Glutamatergic neuron (in vitro differentiated cells): ENCODE data around the gene DUSP16. TPM values are rescaled to one million over a fixed set of nuclear protein-coding genes. Genes with fewer than 3 reads are reported as not detected.

Experiments
- DNase-seq: peaks from one replicate; pipeline ENCODE4 v3.0.0; 2022
- H3K27ac Mint-ChIP-seq: one replicate; pipeline ENCODE4 v1.8.0; 2020; ENCODE audit warnings: mild to moderate bottlenecking, mixed read lengths, inconsistent platforms; ENCODE audit not compliant: unreplicated experiment
- H3K27me3 Mint-ChIP-seq: one replicate; pipeline ENCODE4 v1.8.0; 2020; ENCODE audit warnings: mild to moderate bottlenecking, moderate library complexity, mixed read lengths, inconsistent platforms; ENCODE audit not compliant: unreplicated experiment
- H3K36me3 Mint-ChIP-seq: one replicate; pipeline ENCODE4 v1.8.0; 2020; ENCODE audit warnings: mild to moderate bottlenecking, mixed read lengths, inconsistent platforms; ENCODE audit not compliant: unreplicated experiment
- H3K4me1 Mint-ChIP-seq: one replicate; pipeline ENCODE4 v1.8.0; 2020; ENCODE audit warnings: mild to moderate bottlenecking, low read depth, mixed read lengths, inconsistent platforms; ENCODE audit not compliant: unreplicated experiment
- H3K4me3 Mint-ChIP-seq: one replicate; pipeline ENCODE4 v1.8.0; 2020; ENCODE audit warnings: mild to moderate bottlenecking, mixed read lengths, inconsistent platforms; ENCODE audit not compliant: unreplicated experiment
- H3K9me3 Mint-ChIP-seq: one replicate; pipeline ENCODE4 v1.8.0; 2020; ENCODE audit warnings: mild to moderate bottlenecking, moderate library complexity, mixed read lengths, inconsistent platforms; ENCODE audit not compliant: unreplicated experiment
- long read RNA-seq: library from polyadenylated mRNA; unstranded; transcript quantifications from one replicate; pipeline ENCODE4 v2.0.0, GENCODE V29; 2020; ENCODE audit not compliant: unreplicated experiment
- total RNA-seq: library from RNA; stranded (reverse); fragmentation: NEBNext Ultra II Directional; extraction: Animal tissue kit (Norgen Biotek cat#: 25700); gene quantifications from one replicate; pipeline ENCODE4 v1.2.1, GENCODE V29; 2021; ENCODE audit not compliant: unreplicated experiment
- TF ChIP-seq, protein P1 (sequence below): fragments of 200-600 bp; sonication (generic); IDR thresholded peaks from one replicate; pipeline ENCODE4 v1.5.0; 2021; ENCODE audit not compliant: partially characterized antibody, unreplicated experiment

DUSP16 gene, protein sequence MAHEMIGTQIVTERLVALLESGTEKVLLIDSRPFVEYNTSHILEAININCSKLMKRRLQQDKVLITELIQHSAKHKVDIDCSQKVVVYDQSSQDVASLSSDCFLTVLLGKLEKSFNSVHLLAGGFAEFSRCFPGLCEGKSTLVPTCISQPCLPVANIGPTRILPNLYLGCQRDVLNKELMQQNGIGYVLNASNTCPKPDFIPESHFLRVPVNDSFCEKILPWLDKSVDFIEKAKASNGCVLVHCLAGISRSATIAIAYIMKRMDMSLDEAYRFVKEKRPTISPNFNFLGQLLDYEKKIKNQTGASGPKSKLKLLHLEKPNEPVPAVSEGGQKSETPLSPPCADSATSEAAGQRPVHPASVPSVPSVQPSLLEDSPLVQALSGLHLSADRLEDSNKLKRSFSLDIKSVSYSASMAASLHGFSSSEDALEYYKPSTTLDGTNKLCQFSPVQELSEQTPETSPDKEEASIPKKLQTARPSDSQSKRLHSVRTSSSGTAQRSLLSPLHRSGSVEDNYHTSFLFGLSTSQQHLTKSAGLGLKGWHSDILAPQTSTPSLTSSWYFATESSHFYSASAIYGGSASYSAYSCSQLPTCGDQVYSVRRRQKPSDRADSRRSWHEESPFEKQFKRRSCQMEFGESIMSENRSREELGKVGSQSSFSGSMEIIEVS
- total RNA-seq = 39.0 TPM
- long read RNA-seq = 0 reads

DNA sequence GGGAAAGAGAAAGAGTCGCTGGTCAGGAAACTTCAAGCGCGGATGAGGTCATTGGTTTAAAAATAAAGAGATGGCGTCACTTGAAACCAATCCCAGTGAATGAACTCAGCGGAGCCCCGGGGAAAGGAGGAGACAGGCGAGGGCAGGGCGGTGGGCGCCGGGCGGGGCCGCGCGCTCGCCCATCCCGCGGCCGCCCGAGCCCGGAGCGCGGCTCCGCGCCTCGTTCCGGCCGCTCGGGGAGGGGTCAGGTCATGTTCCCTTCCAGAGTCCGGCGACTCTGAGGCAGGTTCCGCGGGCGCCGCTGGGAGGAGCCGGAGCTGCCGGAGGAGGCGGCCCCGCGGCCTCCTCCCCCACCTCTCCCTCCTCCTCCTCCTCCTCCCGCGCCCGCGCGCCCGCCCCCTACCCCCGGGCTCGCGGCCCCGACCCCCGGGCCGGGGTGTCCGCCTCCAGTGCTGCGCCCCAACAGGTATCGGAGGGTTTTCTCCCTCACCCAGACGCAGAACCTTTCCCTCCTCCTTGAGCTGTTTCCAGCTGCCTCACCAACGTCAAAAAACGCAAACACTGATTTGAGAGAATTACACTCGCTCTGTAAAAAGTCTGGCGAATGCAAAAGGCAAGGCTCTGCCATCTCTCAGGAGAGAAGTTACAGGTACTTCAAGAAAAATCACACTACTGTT is at the start of gene DUSP16:
Gene DUSP16, minus strand, starts transcription at position 279 of the 677 bp plus-strand sequence. CDS start 41,765 bp downstream, outside the sequence.
- Mint-ChIP-seq H3K27me3 (peaks cover 8% of the 10 kb centered on the region), H3K36me3 (peaks cover 5% of the 10 kb centered on the region), H3K9me3 (peaks cover 15% of the 10 kb centered on the region), H3K4me1 (peaks cover 20% of the 10 kb centered on the region), H3K4me3 (peak within 1 kb of the TSS; percentile 87), H3K27ac (peak within 1 kb of the TSS; percentile 96)
- TF ChIP-seq, protein P1, sequence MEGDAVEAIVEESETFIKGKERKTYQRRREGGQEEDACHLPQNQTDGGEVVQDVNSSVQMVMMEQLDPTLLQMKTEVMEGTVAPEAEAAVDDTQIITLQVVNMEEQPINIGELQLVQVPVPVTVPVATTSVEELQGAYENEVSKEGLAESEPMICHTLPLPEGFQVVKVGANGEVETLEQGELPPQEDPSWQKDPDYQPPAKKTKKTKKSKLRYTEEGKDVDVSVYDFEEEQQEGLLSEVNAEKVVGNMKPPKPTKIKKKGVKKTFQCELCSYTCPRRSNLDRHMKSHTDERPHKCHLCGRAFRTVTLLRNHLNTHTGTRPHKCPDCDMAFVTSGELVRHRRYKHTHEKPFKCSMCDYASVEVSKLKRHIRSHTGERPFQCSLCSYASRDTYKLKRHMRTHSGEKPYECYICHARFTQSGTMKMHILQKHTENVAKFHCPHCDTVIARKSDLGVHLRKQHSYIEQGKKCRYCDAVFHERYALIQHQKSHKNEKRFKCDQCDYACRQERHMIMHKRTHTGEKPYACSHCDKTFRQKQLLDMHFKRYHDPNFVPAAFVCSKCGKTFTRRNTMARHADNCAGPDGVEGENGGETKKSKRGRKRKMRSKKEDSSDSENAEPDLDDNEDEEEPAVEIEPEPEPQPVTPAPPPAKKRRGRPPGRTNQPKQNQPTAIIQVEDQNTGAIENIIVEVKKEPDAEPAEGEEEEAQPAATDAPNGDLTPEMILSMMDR = no peak
- DNase-seq = peak; percentile 93

DNA sequence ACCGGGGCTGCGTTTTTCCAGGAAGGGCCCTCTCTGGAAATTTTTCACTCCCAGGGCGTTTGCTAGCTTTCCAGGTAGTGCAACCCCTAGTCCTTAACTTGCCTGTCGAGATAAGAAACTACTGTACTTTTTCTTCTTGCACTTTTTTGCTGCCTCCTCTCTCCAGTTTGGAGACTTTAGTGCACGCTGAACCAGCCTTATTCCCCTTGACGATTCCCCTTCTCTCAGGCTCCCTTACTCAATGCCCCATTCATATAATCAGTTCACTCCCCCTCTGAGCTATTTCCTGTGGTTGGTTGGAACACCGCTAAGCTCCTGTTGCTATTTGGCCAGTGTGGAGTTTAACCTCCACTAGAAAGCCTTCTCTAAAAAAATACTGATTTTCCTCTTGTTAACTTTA is 49.7 kb upstream of the DUSP16 start:
- no peak for DNase-seq
- Mint-ChIP-seq H3K4me1 (peaks cover 29% of the 10 kb centered on the region), H3K27ac (peak overlapping the region; percentile 94), H3K36me3 (no peaks in the 10 kb centered on the region), H3K9me3 (peaks cover 11% of the 10 kb centered on the region), H3K27me3 (peaks cover 6% of the 10 kb centered on the region), H3K4me3 (peak overlapping the region; percentile 88)
- TF ChIP-seq, protein P1 = no peak

DNA sequence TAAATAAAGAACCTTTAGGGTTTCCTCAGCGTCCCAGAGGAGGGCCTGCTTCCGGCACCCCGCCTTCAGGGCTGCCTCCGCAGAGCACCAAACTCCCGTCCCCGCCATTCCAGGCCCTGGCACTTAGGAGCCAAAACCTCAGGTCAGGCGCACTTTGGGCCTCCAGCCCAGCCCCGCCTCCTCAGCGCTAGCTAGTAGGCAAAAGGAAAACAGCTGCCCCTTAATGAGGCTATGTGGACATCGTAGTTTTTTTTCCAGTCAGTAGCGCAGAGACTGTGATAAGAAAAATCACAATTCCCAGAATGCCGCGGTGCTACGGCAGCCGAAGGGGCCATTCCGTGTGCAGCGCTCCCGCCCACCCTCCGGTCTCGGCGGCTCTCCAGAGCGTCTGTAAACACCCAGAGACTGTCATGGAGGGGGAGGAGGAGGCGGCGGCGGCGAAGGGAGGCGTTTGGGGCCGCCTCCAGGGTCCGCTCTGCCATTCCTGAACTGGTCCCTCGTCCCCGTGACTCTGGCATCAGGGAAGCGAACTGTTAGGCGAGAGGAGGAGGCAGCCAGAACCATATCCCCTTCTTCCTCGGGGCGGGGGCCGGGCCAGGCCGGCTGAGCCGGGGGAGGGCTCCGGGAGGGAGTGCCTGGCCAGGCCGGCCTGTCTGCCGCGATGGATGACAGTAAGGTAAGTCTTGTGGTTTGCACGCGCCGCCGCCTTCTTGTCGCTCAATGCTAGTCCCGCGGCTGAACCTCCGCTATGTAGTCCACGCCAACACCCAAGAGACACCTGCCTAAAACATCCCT is 49.0 kb upstream of the DUSP16 start, which contains the start of gene CREBL2:
Gene CREBL2, plus strand, starts transcription at position 365 of the 795 bp plus-strand sequence. Its CDS starts 297 bp downstream, at position 662.
- peak; percentile 88 for DNase-seq
- Mint-ChIP-seq H3K27ac (peak within 1 kb of the TSS; percentile 94), H3K36me3 (no peaks in the 10 kb centered on the region), H3K27me3 (peaks cover 6% of the 10 kb centered on the region), H3K4me1 (peaks cover 22% of the 10 kb centered on the region), H3K4me3 (peak within 1 kb of the TSS; percentile 88), H3K9me3 (peaks cover 10% of the 10 kb centered on the region)
- TF ChIP-seq, protein P1 = no peak

DNA sequence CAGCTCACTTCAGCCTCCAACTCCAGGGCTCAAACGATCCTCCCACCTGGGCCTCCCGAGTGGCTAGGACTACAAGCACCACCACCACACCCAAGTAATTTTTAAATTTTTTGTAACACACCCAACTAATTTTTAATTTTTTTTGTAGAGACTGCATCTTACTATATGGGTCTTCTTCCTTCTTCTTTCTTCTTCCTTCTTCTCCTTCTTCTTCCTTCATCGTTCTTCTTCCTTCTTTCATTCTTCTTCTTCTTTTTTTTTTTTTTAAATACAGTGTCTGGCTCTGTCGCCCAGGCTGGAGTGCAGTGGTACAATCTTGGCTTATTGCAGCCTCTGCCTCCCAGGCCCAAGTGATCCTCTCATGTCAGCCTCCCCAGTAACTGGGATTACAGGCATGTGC is 48.0 kb upstream of the DUSP16 start:
- no peak for DNase-seq
- Mint-ChIP-seq H3K4me1 (peaks cover 15% of the 10 kb centered on the region), H3K27ac (peak overlapping the region; percentile 92), H3K4me3 (peak overlapping the region; percentile 88), H3K27me3 (peaks cover 6% of the 10 kb centered on the region), H3K36me3 (no peaks in the 10 kb centered on the region), H3K9me3 (peaks cover 7% of the 10 kb centered on the region)
- TF ChIP-seq, protein P1 = no peak
